GM10248 (cell line): ENCODE measurements around the gene ARHGAP26.

Experiments
- CTCF ChIA-PET: fragments of 300-600 bp; sonication (Branson Sonifier 250); formaldehyde crosslinking; extraction: SDS; loops from one replicate; lab custom pipeline; 2021; ENCODE audit warnings: antibody characterized with exemption; lab: Yijun Ruan, JAX
- POLR2A ChIA-PET: fragments of 350-650 bp; sonication (Branson Sonifier 250); formaldehyde crosslinking; extraction: SDS; loops from one replicate; lab custom pipeline; 2020; ENCODE audit warnings: antibody characterized with exemption; lab: Yijun Ruan, JAX
- DNase-seq: peaks from one replicate; pipeline ENCODE4 v3.0.0; 2012; ENCODE audit errors: extremely low spot score
- TF ChIP-seq, protein P1 (sequence below): IDR thresholded peaks from 2 replicates; pipeline ENCODE4 v1.5.1; 2012; ENCODE audit warnings: mild to moderate bottlenecking, low read depth; ENCODE audit errors: extremely low read depth, missing control alignments, control extremely low read depth

Gene ARHGAP26

DNA sequence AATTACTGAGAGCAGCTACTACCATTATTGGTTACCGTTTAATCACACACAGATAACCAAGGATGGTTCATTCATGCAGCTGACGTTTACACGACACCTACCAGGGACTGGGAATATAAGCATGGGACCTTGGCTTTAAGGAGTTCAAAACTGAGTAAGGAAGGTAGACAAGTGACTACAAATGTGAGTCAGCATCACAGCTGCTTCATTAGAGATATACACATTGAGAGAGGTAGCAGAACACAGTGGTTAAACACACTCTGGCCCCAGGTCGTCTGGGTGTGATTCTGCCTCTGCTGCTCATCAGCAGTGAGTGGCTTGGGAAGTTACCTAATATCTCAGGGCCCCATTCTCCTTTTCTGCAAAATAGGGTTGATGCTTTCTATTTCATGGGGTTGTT, 364.7 kb downstream of the ARHGAP26 start:
- TF ChIP-seq, protein P1, sequence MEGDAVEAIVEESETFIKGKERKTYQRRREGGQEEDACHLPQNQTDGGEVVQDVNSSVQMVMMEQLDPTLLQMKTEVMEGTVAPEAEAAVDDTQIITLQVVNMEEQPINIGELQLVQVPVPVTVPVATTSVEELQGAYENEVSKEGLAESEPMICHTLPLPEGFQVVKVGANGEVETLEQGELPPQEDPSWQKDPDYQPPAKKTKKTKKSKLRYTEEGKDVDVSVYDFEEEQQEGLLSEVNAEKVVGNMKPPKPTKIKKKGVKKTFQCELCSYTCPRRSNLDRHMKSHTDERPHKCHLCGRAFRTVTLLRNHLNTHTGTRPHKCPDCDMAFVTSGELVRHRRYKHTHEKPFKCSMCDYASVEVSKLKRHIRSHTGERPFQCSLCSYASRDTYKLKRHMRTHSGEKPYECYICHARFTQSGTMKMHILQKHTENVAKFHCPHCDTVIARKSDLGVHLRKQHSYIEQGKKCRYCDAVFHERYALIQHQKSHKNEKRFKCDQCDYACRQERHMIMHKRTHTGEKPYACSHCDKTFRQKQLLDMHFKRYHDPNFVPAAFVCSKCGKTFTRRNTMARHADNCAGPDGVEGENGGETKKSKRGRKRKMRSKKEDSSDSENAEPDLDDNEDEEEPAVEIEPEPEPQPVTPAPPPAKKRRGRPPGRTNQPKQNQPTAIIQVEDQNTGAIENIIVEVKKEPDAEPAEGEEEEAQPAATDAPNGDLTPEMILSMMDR = no peak
- POLR2A ChIA-PET = no interaction called here
- no peak for DNase-seq
- CTCF ChIA-PET = interaction anchor here (0.9 to 12.9 kb wide), 7 partner anchors 8 to 131 kb away, joined by 3 to 170 read pairs (median 3); no protein-coding TSS in a partner anchor

DNA sequence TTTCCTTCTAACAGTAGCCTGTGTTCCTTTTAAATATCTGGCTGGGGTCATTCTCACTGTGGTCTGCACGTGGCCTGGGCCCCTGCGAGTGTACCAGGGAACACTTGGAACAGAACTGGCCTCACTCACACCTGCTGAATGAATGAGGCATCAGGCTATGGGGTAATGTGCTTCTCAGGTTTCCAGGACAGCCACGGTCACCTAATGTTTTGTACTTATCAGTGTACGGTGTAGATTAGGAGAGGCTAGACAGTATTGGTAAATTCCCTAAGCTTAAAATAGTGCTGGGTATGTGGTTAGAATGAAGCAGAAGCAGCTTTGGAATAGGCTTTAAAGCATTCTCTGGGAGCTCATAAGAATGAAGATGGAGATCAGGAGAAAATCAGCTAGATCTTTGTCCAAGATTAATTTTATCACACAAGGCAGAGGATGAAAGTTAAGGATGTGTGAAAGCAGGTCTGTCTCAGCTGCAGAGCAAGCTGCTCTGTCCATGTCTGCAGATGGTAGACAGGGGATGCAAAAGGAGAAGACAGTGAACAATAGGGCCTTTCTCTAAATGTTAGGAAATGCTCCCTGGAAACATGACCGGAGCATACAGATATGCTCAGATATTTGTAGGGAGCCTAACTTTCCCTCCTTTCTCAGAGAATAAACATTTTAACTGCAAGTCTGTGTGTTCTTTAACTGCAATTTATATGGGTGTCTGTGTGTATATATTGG, 365.8 kb downstream of the ARHGAP26 start:
- ChIA-PET POLR2A (no interaction called here), CTCF (interaction anchor here (0.9 to 12.9 kb wide), 7 partner anchors 9 to 76 kb away, joined by 3 to 170 read pairs (median 3); no protein-coding TSS in a partner anchor)
- TF ChIP-seq, protein P1 = no peak
- DNase-seq = no peak

- ChIA-PET CTCF (interaction anchor here (1.0 to 7.0 kb wide), 7 partner anchors 11 to 122 kb away, joined by 3 to 48 read pairs (median 6); no protein-coding TSS in a partner anchor), POLR2A (no interaction called here)
- TF ChIP-seq, protein P1 = no peak
- DNase-seq = no peak
Measured at GRCh38 chr5:143138839-143139238, 368.7 kb downstream of the ARHGAP26 start.

- no peak for DNase-seq
- ChIA-PET CTCF (interaction anchor here (1.0 to 7.0 kb wide), 9 partner anchors 10 to 121 kb away, joined by 3 to 48 read pairs (median 3); no protein-coding TSS in a partner anchor), POLR2A (no interaction called here)
Measured at GRCh38 chr5:143139585-143139984, 369.4 kb downstream of the ARHGAP26 start.

GRCh38 chr5:143140492-143141203, 370.5 kb downstream of the ARHGAP26 start:
- POLR2A ChIA-PET = no interaction called here
- DNase-seq = no peak
- TF ChIP-seq, protein P1 = no peak
- CTCF ChIA-PET = interaction anchor here (1.4 to 7.0 kb wide), 7 partner anchors 9 to 77 kb away, joined by 3 to 48 read pairs (median 3); no protein-coding TSS in a partner anchor

More at GRCh38 chr5:143139585-143139984, 369.4 kb downstream of the ARHGAP26 start:
- TF ChIP-seq, protein P1 = no peak

DNA sequence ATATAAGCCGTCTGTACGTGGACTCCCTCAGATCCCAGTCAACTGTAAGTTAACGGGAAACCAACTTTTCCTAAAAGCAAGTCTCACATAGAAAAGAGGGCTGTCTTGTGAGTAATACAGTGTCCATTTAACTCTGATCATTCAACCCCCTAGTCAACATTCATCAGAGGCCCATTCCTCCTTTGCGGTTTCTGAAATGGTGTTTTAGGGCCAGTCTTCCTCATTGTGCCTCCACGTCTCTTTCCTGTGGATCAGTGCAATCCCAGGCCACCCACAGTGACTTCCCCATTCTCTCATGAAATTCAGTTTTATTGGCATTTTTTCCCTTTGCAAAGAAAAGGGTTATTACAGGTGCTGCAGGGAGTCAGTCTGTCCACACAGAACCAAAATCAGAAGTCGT, 371.5 kb downstream of the ARHGAP26 start:
- no peak for DNase-seq
- TF ChIP-seq, protein P1 = no peak
- CTCF ChIA-PET = no interaction called here
- POLR2A ChIA-PET = no interaction called here
